SIG-M5 (cell line): ENCODE data around the gene BIRC3.

Experiments
- DNase-seq: peaks from one replicate; lab custom pipeline; 2025; lab: John Stamatoyannopoulos, UW

BIRC3 gene

GRCh38 chr11:102317099-102317767 lies at the start of gene BIRC3:
Gene BIRC3, plus strand, starts transcription at chr11:102317484. Its CDS starts 7,026 bp downstream, at chr11:102324510.
- DNase-seq, result peak; percentile 65

- no peak for DNase-seq
Observed at GRCh38 chr11:102267609-102268008, 49.7 kb upstream of the BIRC3 start.

DNA sequence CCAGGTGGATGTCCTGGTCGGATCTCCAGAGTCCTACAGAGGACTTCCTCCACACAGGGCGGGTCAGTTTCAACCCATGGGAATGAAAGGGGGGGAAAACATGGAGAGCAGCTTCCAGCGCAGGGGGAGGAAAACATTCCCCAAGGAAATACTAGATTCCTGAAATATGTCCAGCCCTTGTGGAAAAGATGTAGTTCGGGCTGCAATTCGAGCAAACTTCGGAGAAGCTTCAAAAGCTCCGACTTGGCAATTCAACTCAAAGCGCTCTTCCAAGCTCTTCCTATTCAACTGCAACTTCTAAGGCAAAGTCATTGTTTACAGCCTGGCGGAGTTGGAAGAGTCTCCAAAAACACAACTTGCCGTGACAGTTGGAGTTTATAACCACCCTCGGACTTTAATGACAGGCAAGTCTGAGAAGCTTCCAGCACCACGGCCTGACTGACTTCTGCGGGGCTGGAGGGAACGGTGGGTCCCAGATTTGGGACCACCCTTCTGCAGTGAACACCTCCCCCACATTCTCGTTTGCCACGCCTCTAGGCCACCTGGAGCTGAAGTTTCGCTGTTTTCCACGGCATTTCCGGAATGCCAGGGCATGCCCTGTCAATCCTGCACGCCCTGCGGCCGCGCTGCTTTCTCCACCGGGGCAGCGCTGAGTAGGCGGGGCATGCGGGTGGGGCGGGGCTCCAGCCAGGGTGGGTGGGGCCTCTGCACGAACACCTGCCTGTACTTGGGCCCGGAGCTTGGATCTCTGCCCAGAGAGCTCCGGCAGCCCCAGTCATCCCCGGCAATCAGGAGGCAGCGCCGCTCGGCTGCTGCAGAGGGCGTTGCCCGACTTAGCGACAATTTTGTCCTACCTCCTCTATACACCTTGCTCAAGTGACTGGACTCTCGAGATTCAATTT lies 49.0 kb upstream of the BIRC3 start:
- no peak for DNase-seq

DNA sequence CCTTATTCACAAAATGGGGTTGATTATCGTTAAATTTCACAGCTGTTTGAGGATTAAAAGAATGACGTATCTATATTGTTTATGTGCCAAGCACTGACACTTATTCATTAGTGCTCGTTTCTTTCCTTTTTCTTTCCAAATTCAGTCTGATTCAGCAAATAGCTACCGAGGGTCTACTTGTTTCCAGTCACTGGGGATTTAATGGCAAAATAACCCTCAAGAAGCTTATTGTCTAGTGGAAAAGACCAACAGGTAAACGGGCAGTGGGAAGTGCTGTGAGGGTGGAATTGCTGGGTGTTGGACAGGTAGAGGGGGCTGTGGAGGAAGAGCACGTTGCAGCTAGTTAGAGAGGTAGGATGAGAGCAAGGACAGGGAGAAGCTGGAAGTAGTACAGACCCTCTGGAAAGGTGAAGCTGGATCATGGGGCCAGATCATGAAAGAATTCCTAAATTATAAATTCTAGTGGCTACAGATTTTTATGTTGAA lies 48.3 kb upstream of the BIRC3 start:
- no peak for DNase-seq

DNA sequence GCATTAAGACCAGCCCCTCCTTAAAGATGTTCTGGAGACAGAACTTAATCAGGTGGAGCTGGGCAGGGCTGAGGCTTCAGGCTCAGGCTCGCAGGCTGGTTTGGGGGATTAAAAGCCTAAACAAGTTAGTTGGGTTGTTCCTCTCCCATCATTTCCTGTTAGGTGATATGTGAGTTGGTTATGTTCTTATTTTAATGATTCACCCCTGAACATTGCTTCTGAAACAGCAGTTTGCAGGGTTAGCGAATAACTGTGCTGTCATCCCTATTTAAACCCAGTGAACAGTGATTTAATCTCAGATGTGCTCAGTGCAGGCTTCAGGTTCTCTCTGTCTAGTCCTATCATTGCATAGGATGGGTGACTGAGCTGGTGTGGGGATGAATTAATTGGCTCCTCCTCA lies 47.4 kb upstream of the BIRC3 start:
- DNase-seq, result no peak

- DNase-seq, result no peak
Observed at GRCh38 chr11:102272047-102272824, 45.0 kb upstream of the BIRC3 start.

DNA sequence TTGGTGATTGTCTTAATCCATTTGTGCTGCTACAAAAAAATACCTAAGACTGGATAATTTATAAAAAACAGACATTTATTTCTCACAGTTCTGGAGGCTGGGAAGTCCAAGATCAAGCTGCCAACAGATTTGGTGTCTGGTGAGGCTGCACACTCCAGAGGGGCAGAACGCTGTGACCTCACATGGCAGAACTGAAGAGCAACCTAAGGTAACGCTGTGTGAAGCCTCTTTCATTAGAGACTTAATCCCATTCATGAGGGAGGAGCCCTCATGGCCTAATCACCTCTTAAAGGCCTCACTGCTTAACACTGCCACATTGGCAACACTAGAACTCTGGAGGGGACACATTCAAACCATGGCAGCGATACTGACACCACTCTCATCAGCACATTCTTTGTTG lies 42.7 kb upstream of the BIRC3 start:
- no peak for DNase-seq

- DNase-seq, result no peak
Observed at GRCh38 chr11:102276362-102276761, 40.9 kb upstream of the BIRC3 start.

- no peak for DNase-seq
Observed at GRCh38 chr11:102276783-102277182, 40.5 kb upstream of the BIRC3 start.

DNA sequence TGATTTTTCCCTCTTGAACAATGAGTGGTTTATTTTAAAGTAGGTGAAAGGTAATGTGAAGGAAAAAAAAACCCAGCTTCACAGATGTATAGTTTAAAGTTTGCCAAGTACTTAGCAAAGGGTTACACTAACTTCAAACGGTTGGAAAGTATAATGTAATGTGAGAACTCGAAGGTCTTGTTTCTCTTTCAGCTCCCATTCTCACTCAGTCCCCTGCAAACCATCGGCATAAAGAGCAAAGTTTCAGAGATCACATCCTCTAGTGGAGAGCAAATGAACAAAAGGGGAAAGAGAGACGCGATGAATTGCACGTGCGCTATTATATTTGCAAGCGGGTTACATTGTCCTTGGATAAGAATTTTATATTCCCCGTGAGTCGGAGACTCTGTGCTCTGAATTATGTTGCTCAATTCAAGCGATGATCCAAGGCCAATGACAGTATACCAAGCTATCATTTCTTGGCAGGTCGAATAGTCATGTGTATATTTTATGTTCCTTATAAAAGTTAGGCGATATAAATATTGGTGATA lies 37.6 kb upstream of the BIRC3 start:
- DNase-seq, result no peak

GRCh38 chr11:102280245-102280833 lies 36.9 kb upstream of the BIRC3 start:
- DNase-seq, result no peak

DNA sequence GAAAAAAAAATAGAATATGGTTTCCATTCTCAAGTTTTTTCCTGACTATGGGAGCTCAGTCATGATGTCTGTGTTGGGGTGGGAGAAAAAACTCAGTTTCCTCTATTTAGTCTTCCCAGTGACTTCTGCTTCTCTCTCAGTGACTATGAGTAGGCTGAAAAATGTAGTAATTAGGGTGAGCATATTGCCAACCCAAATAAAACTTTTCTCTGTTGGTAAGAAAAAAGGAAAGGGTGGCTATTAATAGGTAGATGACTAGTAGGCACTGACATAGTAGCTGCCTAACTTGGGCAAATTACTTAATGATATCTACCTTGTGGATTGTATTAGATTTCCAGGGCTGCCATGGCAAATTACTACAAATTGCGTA lies 34.2 kb upstream of the BIRC3 start:
- no peak for DNase-seq

DNA sequence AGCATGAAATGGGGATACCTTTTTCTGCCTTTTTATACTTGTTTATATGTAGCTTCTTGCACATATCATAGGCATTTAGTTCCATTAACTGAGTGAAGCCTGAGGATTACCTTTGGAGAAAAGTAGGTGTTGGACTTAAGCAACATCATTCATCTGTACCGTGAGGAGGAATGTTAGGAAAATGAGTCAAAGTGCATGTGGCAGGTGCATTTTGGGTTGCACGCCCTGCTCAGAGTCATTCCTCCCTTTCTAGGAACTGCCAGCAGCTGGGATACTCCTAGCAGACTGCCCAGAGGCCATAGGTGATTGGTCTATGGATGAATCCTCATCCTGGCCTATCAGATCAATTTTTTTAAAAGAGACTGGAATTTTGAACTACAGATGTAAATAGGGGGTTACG lies 33.3 kb upstream of the BIRC3 start:
- DNase-seq, result no peak

DNA sequence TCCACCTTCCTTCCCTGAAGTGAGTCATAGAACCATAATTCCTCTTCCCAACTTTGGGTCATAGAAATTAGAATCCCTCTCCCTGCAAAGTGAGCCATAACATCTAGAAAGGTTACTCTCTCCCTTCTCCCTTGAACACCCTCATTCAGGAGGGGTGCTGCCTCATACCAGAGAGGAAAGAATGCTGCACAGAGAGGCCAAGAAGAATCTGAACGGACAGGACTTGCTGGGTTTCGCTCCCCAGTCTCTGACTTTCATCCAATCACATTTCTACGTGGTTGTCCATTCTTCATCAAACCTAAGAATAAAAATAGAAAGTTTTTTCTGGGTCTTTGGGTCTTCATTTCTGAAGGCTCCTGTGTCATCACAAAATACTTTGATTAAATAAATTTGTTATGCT lies 31.0 kb upstream of the BIRC3 start:
- DNase-seq, result no peak

- no peak for DNase-seq
Observed at GRCh38 chr11:102287964-102288724, 29.1 kb upstream of the BIRC3 start.

GRCh38 chr11:102288725-102289083 lies 28.6 kb upstream of the BIRC3 start:
- DNase-seq, result no peak

- no peak for DNase-seq
Observed at GRCh38 chr11:102289592-102289991, 27.7 kb upstream of the BIRC3 start.

DNA sequence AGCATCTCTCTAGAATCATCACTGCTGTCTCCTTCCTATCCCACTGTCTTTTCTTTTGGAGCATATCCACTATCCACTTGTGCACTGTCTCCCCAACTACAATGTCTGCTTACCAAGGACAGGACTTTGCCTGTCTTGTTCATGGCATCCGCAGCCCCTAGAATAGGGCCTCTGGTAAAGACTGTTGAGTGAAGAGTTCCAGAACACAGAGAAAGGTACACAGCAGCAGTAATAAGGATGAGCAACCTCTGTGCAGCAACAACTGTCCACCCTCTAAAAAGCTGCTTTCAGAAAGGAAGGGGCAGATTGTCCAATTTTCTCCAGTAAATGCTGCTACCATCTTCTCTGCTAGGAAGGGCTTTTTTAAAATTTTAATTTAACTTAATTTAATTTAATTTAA lies 25.5 kb upstream of the BIRC3 start:
- no peak for DNase-seq

DNA sequence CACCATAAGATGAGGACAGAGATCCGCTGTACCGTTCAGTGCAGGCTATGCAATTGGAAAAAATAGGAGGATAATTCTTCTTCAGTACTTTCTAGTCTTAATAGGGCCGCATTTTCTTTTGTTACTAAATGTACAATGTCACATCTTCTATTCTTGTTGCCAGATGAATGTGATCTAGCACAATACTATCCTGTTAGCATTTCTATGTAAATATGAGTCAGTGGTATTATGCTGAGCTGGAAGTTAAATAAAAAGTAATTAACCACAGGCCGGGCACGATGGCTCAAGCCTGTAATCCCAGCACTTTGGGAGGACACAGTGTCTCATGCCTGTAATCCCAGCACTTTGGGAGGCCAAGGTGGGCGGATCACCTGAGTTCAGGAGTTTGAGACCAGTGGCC lies 24.4 kb upstream of the BIRC3 start:
- DNase-seq, result no peak

DNA sequence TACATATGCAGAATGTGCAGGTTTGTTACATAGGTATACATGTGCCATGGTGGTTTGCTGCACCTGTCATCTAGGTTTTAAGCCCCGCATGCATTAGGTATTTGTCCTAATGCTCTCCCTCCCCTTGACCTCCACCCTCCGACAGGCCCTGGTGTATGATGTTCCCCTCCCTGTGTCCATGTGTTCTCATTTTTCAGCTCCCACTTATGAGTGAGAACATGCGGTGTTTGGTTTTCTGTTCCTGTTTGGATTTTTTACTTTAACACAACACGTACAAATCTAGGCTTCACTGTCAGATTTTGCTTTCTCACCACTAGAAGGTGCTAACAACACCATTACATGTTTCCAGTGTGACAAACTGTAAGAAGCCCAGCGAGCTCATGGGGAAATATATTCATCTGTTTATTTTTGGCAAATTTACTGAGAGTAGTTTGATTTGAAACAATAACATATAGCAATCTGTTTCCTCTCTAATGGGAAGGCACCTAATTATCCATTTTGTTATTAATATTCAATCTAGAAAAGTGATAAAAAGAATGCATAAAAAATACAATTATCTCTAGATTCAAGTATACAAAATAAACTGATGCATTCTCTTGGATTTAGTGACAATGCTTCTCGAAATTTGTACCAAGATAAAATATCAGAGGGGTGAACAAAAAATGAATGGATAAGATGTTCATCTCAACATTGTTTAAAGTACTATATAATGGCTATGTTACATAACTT lies 23.2 kb upstream of the BIRC3 start:
- DNase-seq, result no peak

- DNase-seq, result no peak
Observed at GRCh38 chr11:102295045-102295444, 22.2 kb upstream of the BIRC3 start.
